ENCODE data around the gene SND1.
A peak's percentile ranks its signal among the peaks of the same experiment; 100 is the strongest.

The SND1 gene

GRCh38 chr7:127651556-127652332 is at the start of gene SND1:
TSS of gene SND1 (plus strand) at chr7:127652194. CDS start at chr7:127652374, 180 bp downstream.
- peak; percentile 99 for DNase-seq

GRCh38 chr7:127608446-127608845 is 43.5 kb upstream of the SND1 start:
- DNase-seq, result no peak

GRCh38 chr7:127609297-127609696 is 42.7 kb upstream of the SND1 start:
- no peak for DNase-seq

- DNase-seq, result no peak
Observed at GRCh38 chr7:127612263-127612662, 39.7 kb upstream of the SND1 start.

- DNase-seq, result no peak
Observed at GRCh38 chr7:127616724-127617123, 35.3 kb upstream of the SND1 start.

GRCh38 chr7:127618042-127618441 is 34.0 kb upstream of the SND1 start, which contains the start of gene PAX4:
TSS of gene PAX4 (minus strand) at chr7:127618142. CDS start at chr7:127615928, 2,214 bp downstream.
- no peak for DNase-seq

GRCh38 chr7:127618775-127619174 is 33.2 kb upstream of the SND1 start:
- DNase-seq, result no peak

GRCh38 chr7:127619681-127620405 is 32.2 kb upstream of the SND1 start:
- DNase-seq, result no peak

- DNase-seq, result no peak
Observed at GRCh38 chr7:127620406-127621233, 31.4 kb upstream of the SND1 start.

GRCh38 chr7:127625331-127625730 is 26.7 kb upstream of the SND1 start:
- DNase-seq, result no peak

- no peak for DNase-seq
Observed at GRCh38 chr7:127628445-127628844, 23.5 kb upstream of the SND1 start.

GRCh38 chr7:127629268-127629854 is 22.6 kb upstream of the SND1 start:
- DNase-seq, result peak; percentile 6

GRCh38 chr7:127632276-127632910 is 19.6 kb upstream of the SND1 start:
- DNase-seq, result no peak

GRCh38 chr7:127635659-127636285 is 16.2 kb upstream of the SND1 start:
- DNase-seq, result no peak

- DNase-seq, result no peak
Observed at GRCh38 chr7:127638197-127638596, 13.8 kb upstream of the SND1 start.

GRCh38 chr7:127644484-127644883 is 7.5 kb upstream of the SND1 start:
- DNase-seq, result no peak

GRCh38 chr7:127647636-127648035 is 4.4 kb upstream of the SND1 start:
- no peak for DNase-seq

GRCh38 chr7:127648986-127649385 is 3.0 kb upstream of the SND1 start:
- no peak for DNase-seq

- peak; percentile 47 for DNase-seq
Observed at GRCh38 chr7:127650847-127651555, 993 bp upstream of the SND1 start.

GRCh38 chr7:127652333-127653248 is 597 bp downstream of the SND1 start:
- no peak for DNase-seq

Measured in NCI-H1105 (cell line).